H9 (cell line): ENCODE data around the gene APAF1. TPM values are rescaled to one million over a fixed set of nuclear protein-coding genes. Genes with fewer than 3 reads are reported as not detected.

Experiments used
- DNase-seq: peaks from one replicate; pipeline ENCODE4 v3.0.0-alpha.2; 2017
- H2AFZ ChIP-seq: one replicate; pipeline ENCODE4 v1.6.1; 2013; ENCODE audit warnings: mild to moderate bottlenecking, low read length, control low read depth, moderate library complexity
- H2AK5ac ChIP-seq: 2 replicates; pipeline ENCODE4 v1.6.1; 2013; ENCODE audit warnings: low read length, control low read depth, mixed read lengths; ENCODE audit not compliant: insufficient read length
- H2BK120ac ChIP-seq: one replicate; pipeline ENCODE4 v1.6.1; 2013; ENCODE audit warnings: low read depth, mild to moderate bottlenecking, low read length, control low read depth, inconsistent platforms; ENCODE audit not compliant: poor library complexity, severe bottlenecking
- H2BK12ac ChIP-seq: 2 replicates; pipeline ENCODE4 v1.6.1; 2013; ENCODE audit warnings: low read length, control low read depth, mixed read lengths, low read depth; ENCODE audit not compliant: insufficient read length
- H2BK15ac ChIP-seq: 2 replicates; pipeline ENCODE4 v1.6.1; 2013; ENCODE audit warnings: low read depth, low read length, control low read depth
- H2BK20ac ChIP-seq: one replicate; pipeline ENCODE4 v1.6.1; 2013; ENCODE audit warnings: low read depth, mild to moderate bottlenecking, low read length, control low read depth, inconsistent platforms; ENCODE audit not compliant: poor library complexity, severe bottlenecking
- H2BK5ac ChIP-seq: 2 replicates; pipeline ENCODE4 v1.6.1; 2013; ENCODE audit warnings: low read length, control low read depth, mixed read lengths; ENCODE audit not compliant: insufficient read length
- H3K14ac ChIP-seq: 2 replicates; pipeline ENCODE4 v1.6.1; 2013; ENCODE audit warnings: low read length, control low read depth; ENCODE audit not compliant: insufficient read depth
- H3K18ac ChIP-seq: 2 replicates; pipeline ENCODE4 v1.6.1; 2013; ENCODE audit warnings: low read depth, mild to moderate bottlenecking, mixed read lengths, low read length, control low read depth; ENCODE audit not compliant: insufficient read length
- H3K23ac ChIP-seq: 2 replicates; pipeline ENCODE4 v1.6.1; 2013; ENCODE audit warnings: low read length, control low read depth, mixed read lengths, low read depth; ENCODE audit not compliant: insufficient read length
- H3K23me2 ChIP-seq: 2 replicates; pipeline ENCODE4 v1.6.1; 2013; ENCODE audit warnings: low read depth, mild to moderate bottlenecking, mixed read lengths, low read length, control low read depth; ENCODE audit not compliant: insufficient read length, poor library complexity, severe bottlenecking
- H3K27ac ChIP-seq: 2 replicates; pipeline ENCODE4 v1.5.1; 2013; ENCODE audit warnings: low read length, control low read depth, mixed read lengths, low read depth; ENCODE audit not compliant: insufficient read length
- H3K27me3 ChIP-seq: 2 replicates; pipeline ENCODE4 v1.6.1; 2013; ENCODE audit warnings: low read length, control low read depth, inconsistent platforms; ENCODE audit not compliant: insufficient read depth
- H3K4ac ChIP-seq: 2 replicates; pipeline ENCODE4 v1.6.1; 2013; ENCODE audit warnings: low read depth, mild to moderate bottlenecking, control low read depth, inconsistent platforms, low read length, moderate library complexity
- H3K4me1 ChIP-seq: 2 replicates; pipeline ENCODE4 v1.6.1; 2013; ENCODE audit warnings: low read length, control low read depth, inconsistent platforms; ENCODE audit not compliant: insufficient read depth
- H3K4me2 ChIP-seq: 2 replicates; pipeline ENCODE4 v1.6.1; 2013; ENCODE audit warnings: low read length, control low read depth, mixed read lengths; ENCODE audit not compliant: insufficient read length, insufficient read depth
- H3K56ac ChIP-seq: 2 replicates; pipeline ENCODE4 v1.6.1; 2013; ENCODE audit warnings: low read depth, mild to moderate bottlenecking, mixed read lengths, low read length, control low read depth; ENCODE audit not compliant: insufficient read length
- H3K79me1 ChIP-seq: 2 replicates; pipeline ENCODE4 v1.6.1; 2013; ENCODE audit warnings: low read depth, mild to moderate bottlenecking, moderate library complexity, low read length, control low read depth, inconsistent platforms; ENCODE audit not compliant: insufficient read depth, poor library complexity, severe bottlenecking
- H3K79me2 ChIP-seq: 2 replicates; pipeline ENCODE4 v1.6.1; 2013; ENCODE audit warnings: low read length, control low read depth, inconsistent platforms; ENCODE audit not compliant: insufficient read depth
- H3K9ac ChIP-seq: 2 replicates; pipeline ENCODE4 v1.6.1; 2013; ENCODE audit warnings: low read length, control low read depth, mixed read lengths; ENCODE audit not compliant: insufficient read length; ENCODE audit errors: extremely low read depth
- H3K9me3 ChIP-seq: one replicate; pipeline ENCODE4 v1.6.1; 2013; ENCODE audit warnings: low read depth, low read length, inconsistent platforms; ENCODE audit not compliant: control insufficient read depth
- H3T11ph ChIP-seq: one replicate; pipeline ENCODE4 v1.6.1; 2013; ENCODE audit warnings: mild to moderate bottlenecking, low read length, control low read depth, inconsistent platforms
- H4K20me1 ChIP-seq: one replicate; pipeline ENCODE4 v1.6.1; 2013; ENCODE audit not compliant: control insufficient read depth, insufficient read length, insufficient read depth
- H4K5ac ChIP-seq: 2 replicates; pipeline ENCODE4 v1.6.1; 2013; ENCODE audit warnings: low read depth, mild to moderate bottlenecking, mixed read lengths, low read length, control low read depth; ENCODE audit not compliant: insufficient read length
- H4K8ac ChIP-seq: replicated peaks from 2 replicates; pipeline ENCODE4 v1.6.1; 2013; ENCODE audit warnings: low read length, control low read depth, mixed read lengths, low read depth; ENCODE audit not compliant: insufficient read length
- H4K91ac ChIP-seq: 2 replicates; pipeline ENCODE4 v1.6.1; 2013; ENCODE audit warnings: low read depth, mild to moderate bottlenecking, moderate library complexity, mixed read lengths, low read length, control low read depth; ENCODE audit not compliant: insufficient read length
- H3K27ac Mint-ChIP-seq, 3 experiments: 2 replicates in 2 of 3; 3 replicates in 1 of 3; pipeline ENCODE4 v1.8.0; 2020 to 2021; ENCODE audit warnings: mixed read lengths in 3 of 3, mild to moderate bottlenecking in 1 of 3, moderate library complexity in 1 of 3
- H3K27me3 Mint-ChIP-seq: 2 replicates; pipeline ENCODE4 v1.8.0; 2021; ENCODE audit warnings: low read depth, mild to moderate bottlenecking, moderate library complexity, mixed read lengths
- H3K36me3 Mint-ChIP-seq, 3 experiments: 2 replicates in 2 of 3; 3 replicates in 1 of 3; pipeline ENCODE4 v1.8.0; 2020 to 2021; ENCODE audit warnings: low read depth in 3 of 3, mixed read lengths in 3 of 3; ENCODE audit not compliant: insufficient read depth in 1 of 3
- H3K4me1 Mint-ChIP-seq, 2 experiments: 2 replicates each; pipeline ENCODE4 v1.8.0; 2020; ENCODE audit warnings: mixed read lengths in 2 of 2
- H3K4me3 Mint-ChIP-seq, 2 experiments: 2 replicates in 1 of 2; 3 replicates in 1 of 2; pipeline ENCODE4 v1.8.0; 2020 to 2021; ENCODE audit warnings: mild to moderate bottlenecking in 2 of 2, mixed read lengths in 2 of 2, moderate library complexity in 1 of 2
- H3K9me3 Mint-ChIP-seq, 2 experiments: 2 replicates in 1 of 2; 3 replicates in 1 of 2; pipeline ENCODE4 v1.8.0; 2020; ENCODE audit warnings: mild to moderate bottlenecking in 2 of 2, mixed read lengths in 2 of 2, moderate library complexity in 1 of 2
- total RNA-seq: library from RNA; stranded (reverse); gene quantifications from 2 replicates; pipeline ENCODE4 v1.2.1, GENCODE V29; 2021
- TF ChIP-seq, protein P1 (sequence below): fragments of 200-600 bp; sonication (generic); conservative IDR thresholded peaks from 3 replicates; pipeline ENCODE4 v1.8.0; 2021; ENCODE audit warnings: antibody characterized with exemption, mild to moderate bottlenecking

APAF1 gene
- total RNA-seq, 1 experiment from 2014 or later, result 16.5 TPM

DNA sequence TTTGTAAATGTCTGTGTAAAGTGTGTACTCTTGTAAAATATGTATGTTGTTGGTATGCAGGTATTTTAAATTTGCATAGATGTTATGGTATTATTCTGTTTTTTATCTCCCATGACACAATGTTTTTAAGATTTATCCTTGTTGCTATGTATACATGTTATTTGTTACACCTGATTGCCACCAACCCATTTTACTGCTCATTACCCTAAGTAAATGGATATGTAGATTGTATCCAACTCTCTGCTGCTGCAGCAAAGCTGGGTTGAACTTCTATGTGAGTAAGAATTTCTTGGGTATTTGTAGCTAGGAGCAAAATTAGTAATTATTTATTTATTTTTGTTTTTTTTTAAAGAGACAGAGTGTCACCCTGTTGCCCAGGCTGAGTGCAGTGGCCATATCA, 6.2 kb downstream of the APAF1 start:
- Histone ChIP-seq H2BK5ac (no peak overlapping the region), H2BK12ac (no peak overlapping the region), H3T11ph (no peak overlapping the region), H3K4ac (no peak overlapping the region), H2BK15ac (no peak overlapping the region), H3K79me1 (no peaks in the 10 kb centered on the region), H3K79me2 (no peaks in the 10 kb centered on the region), H3K27ac (no peak overlapping the region), H4K5ac (no peak overlapping the region), H4K8ac (no peak overlapping the region), H3K4me1 (no peaks in the 10 kb centered on the region; the same call in 1 of the 2 replicates), H4K20me1 (no peaks in the 10 kb centered on the region), H3K23me2 (no peaks in the 10 kb centered on the region), H2AK5ac (no peak overlapping the region), H2AFZ (no peak overlapping the region), H2BK20ac (no peak overlapping the region), H3K14ac (no peak overlapping the region), H4K91ac (no peak overlapping the region), H3K56ac (no peak overlapping the region), H3K27me3 (no peaks in the 10 kb centered on the region), H2BK120ac (no peak overlapping the region), H3K18ac (no peak overlapping the region), H3K23ac (no peak overlapping the region), H3K9ac (no peak overlapping the region), H3K9me3 (no peaks in the 10 kb centered on the region), H3K4me2 (no peak overlapping the region)
- no peak overlapping the region for H3K27ac Mint-ChIP-seq
- peaks cover 5% of the 10 kb centered on the region in 2 experiments for H3K4me1 Mint-ChIP-seq
- no peaks in the 10 kb centered on the region for H3K27me3 Mint-ChIP-seq
- no peak for DNase-seq
- H3K9me3 Mint-ChIP-seq, result no peaks in the 10 kb centered on the region
- TF ChIP-seq, protein P1, sequence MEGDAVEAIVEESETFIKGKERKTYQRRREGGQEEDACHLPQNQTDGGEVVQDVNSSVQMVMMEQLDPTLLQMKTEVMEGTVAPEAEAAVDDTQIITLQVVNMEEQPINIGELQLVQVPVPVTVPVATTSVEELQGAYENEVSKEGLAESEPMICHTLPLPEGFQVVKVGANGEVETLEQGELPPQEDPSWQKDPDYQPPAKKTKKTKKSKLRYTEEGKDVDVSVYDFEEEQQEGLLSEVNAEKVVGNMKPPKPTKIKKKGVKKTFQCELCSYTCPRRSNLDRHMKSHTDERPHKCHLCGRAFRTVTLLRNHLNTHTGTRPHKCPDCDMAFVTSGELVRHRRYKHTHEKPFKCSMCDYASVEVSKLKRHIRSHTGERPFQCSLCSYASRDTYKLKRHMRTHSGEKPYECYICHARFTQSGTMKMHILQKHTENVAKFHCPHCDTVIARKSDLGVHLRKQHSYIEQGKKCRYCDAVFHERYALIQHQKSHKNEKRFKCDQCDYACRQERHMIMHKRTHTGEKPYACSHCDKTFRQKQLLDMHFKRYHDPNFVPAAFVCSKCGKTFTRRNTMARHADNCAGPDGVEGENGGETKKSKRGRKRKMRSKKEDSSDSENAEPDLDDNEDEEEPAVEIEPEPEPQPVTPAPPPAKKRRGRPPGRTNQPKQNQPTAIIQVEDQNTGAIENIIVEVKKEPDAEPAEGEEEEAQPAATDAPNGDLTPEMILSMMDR, result no peak
- peaks cover 9 to 32% (median 27%) of the 10 kb centered on the region in 3 experiments; a peak in 6 of 7 replicates for H3K36me3 Mint-ChIP-seq
- H3K4me3 Mint-ChIP-seq, result no peak overlapping the region
